Retinal pigment epithelial cell (primary cell): ENCODE measurements around the gene RPS27.

Experiments used
- DNase-seq: peaks from one replicate; pipeline ENCODE4 v3.0.0-alpha.2; 2010; ENCODE audit warnings: low read depth
- H3K4me3 ChIP-seq: 2 replicates; pipeline ENCODE4 v1.5.1; 2011; ENCODE audit warnings: mild to moderate bottlenecking, low read length, control low read depth, moderate library complexity
- CTCF ChIP-seq: conservative IDR thresholded peaks from 2 replicates; pipeline ENCODE4 v1.5.1; 2011; ENCODE audit warnings: low read depth, low read length, control low read depth, inconsistent platforms

RPS27 gene

GRCh38 chr1:153956997-153957715 lies 33.4 kb upstream of the RPS27 start:
- no peak for DNase-seq
- TF ChIP-seq CTCF: no peak
- peak overlapping the region; percentile 94 for H3K4me3 ChIP-seq

- peak overlapping the region; percentile 94 for H3K4me3 ChIP-seq
- TF ChIP-seq CTCF: no peak
- no peak for DNase-seq
These were observed 32.8 kb upstream of the RPS27 start for GRCh38 chr1:153957744-153958110.

GRCh38 chr1:153958111-153958960 lies 32.2 kb upstream of the RPS27 start, which contains the start of gene CRTC2:
Gene CRTC2, minus strand, starts transcription at chr1:153958612. Its CDS starts 115 bp downstream, at chr1:153958497.
- peak; percentile 96 for DNase-seq
- no peak for TF ChIP-seq CTCF
- peak within 1 kb of the TSS; percentile 94 for H3K4me3 ChIP-seq

GRCh38 chr1:153958961-153959260 lies 31.7 kb upstream of the RPS27 start:
- TF ChIP-seq CTCF: no peak
- no peak for DNase-seq
- peak overlapping the region; percentile 26 for H3K4me3 ChIP-seq

GRCh38 chr1:153959454-153959853 lies 31.1 kb upstream of the RPS27 start:
- DNase-seq: no peak
- no peak overlapping the region for H3K4me3 ChIP-seq
- TF ChIP-seq CTCF: no peak

GRCh38 chr1:153960206-153960605 lies 30.4 kb upstream of the RPS27 start:
- DNase-seq: no peak
- H3K4me3 ChIP-seq: no peak overlapping the region
- TF ChIP-seq CTCF: no peak

- TF ChIP-seq CTCF: no peak
- DNase-seq: no peak
- peak overlapping the region; percentile 80 for H3K4me3 ChIP-seq
These were observed 29.1 kb upstream of the RPS27 start for GRCh38 chr1:153961421-153961820.
